ENCODE data around the gene ARID3C.

Gene ARID3C, protein sequence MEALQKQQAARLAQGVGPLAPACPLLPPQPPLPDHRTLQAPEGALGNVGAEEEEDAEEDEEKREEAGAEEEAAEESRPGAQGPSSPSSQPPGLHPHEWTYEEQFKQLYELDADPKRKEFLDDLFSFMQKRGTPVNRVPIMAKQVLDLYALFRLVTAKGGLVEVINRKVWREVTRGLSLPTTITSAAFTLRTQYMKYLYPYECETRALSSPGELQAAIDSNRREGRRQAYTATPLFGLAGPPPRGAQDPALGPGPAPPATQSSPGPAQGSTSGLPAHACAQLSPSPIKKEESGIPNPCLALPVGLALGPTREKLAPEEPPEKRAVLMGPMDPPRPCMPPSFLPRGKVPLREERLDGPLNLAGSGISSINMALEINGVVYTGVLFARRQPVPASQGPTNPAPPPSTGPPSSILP

DNA sequence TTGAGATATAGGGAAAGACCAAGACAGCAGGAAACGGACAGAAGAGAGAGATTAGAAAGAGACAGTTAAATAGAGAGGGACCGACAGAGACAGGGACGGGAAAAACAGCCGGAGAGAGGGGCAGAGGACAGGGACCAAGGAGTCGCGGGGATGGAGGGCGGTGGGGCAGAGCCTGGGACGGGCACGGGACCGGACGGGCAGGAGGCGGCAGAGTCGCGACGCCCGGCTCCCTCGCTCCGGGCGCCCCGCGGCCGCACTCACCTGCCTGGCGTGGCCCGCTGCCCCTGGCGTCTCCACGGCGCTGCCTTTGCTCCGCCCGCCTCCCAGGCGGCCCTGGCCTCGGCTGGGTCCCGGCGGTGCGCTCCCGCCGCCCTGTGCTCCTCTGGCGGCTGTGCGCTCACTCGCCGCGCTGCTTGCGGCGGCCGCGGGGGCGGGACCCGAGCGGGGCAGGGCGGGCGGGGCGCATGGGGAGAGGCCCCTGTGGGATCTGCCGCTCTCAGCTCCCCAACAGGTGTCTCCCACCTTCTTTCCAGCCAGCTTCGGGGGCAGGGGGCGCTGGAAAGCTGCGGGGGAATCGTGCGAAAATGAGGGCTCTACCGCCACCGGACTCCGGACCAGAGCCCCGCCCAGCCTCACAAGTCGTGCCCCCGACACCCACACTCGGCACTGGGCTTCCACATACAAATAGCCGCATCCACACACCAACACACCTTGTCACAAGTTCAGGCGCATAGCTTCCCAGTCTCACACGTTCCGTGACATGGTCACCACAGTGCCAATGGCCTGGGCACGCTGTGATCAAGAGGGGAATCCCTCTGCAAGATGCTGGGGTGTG lies at the start of gene ARID3C:
TSS of gene ARID3C (minus strand) at position 411 of the 835 bp plus-strand sequence. CDS start 1,052 bp downstream, outside the sequence.
- DNase-seq (ENCODE audit: low read depth): no peak

DNA sequence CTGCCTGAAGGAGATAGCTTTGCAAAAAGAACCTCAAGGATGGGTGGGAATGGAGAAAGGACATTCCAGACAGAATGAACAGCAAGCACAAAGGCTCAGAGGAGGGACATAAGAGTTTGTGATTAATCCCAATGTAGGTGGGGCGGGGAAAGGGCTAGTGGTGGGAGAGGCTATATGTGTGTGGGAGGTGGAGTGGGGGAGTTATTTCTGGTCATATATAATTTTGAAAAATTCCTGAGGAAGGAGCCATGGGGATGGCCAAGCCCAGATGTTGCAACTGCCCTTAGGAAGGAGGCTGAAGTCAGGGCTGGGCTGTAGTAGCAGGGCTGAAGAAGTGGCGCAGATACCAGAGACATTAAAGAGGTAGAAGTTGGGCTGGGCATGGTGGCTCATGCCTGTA lies 47.0 kb upstream of the ARID3C start:
- no peak for DNase-seq (ENCODE audit: low read depth)

DNA sequence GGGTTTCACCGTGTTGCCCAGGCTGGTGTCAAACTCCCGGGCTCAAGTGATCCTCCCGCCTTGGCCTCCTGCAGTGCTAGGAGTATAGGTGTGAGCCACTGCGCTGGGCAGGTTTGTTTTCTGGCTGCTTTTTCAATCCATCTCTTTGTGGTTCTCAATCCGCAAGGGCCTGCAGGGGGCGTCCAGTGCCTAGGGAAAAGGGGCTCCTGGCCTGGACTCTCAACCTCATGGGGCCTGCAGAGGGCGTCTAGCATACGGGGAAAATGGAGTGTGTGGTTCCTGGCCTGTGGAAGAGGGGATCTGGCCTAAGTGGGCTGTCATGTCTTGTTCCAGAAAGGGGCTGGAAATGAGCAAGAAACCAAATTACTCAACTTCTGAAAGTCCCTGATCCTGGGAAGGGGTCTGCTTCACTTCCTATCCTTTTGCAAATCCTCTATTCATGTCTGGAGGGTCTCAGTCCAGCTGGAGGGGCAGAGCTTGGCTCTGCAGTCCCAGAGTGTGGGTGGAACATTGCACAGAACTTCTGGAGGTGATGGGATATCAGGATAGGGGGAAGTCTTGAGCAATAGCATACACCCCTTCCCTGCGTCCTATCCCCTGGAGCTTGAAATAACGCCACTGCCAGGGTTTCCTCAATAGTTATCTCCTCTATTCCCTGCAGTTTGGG lies 46.3 kb upstream of the ARID3C start:
- DNase-seq (ENCODE audit: low read depth): peak; percentile 48

DNA sequence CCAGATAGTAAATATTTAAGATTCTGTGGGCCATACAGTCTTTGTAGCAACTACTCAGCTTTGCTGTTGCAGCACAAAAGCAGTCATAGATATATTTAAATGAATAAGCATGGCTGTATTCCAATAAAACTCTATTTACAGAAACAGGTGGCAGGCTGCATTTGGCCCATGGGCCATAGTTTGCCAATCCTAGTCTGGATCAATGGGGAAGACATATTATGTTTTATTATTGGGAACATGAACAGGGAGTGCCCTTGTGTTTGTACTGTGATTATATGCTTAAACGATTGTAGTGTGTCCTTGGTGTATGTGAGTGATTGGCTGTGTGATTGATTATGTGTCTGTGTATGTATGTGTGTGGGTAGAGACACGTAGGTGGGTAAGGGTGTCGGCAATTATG lies 45.6 kb upstream of the ARID3C start:
- DNase-seq (ENCODE audit: low read depth): no peak

DNA sequence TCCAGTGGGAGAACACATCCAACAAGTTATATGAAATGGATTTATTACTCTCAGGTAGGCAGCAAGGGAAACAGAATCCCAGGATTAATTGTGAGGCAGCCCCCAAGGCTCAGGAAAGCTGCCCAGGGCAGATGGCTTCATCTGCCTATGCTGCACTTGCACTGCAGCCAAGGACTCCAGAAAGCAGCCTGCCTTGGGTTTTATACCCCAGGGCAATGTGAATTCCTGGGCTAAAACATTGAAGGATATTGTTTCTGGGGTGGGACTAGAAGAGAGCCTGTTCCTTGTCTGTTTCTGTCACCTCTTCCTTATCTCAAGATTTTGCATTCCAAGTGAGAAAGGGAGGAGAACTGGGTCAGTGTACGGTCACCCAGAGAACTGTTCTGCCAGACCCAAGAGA lies 42.4 kb upstream of the ARID3C start:
- no peak for DNase-seq (ENCODE audit: low read depth)

DNA sequence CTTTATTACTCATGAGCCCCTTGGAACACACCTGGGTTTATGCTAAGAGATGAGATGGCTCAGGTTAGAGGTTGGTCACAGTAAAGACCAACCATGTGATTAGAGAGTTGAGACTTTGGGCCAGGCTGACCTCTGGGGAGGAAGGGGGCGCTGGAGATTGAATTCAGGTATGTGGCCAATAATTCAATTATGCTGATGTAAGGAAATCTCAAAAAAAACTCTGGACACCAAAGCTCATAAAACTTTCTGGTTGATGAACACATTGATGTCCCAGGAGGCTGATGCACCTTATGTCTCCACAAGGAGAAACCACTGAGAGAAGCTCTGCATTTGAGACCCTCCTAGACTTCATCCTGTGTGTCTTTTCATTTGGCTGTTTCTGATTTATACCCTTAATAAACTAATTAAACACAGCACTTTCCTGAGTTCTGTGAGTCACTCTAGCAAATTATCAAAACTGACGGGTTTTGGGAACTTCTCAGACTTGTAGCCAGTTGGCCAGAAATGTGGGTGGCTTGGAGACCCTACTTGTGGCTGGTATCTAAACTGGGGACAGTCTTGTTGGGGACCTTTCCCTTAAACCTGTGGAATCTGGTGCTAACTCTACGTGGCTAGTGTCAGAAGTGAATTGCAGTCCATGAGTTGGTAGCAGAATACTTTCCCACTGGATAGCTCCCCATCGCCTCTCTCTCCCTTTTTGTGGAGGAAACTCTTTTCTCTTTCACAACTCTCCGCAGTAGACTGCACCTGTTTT lies 41.1 kb upstream of the ARID3C start:
- no peak for DNase-seq (ENCODE audit: low read depth)

DNA sequence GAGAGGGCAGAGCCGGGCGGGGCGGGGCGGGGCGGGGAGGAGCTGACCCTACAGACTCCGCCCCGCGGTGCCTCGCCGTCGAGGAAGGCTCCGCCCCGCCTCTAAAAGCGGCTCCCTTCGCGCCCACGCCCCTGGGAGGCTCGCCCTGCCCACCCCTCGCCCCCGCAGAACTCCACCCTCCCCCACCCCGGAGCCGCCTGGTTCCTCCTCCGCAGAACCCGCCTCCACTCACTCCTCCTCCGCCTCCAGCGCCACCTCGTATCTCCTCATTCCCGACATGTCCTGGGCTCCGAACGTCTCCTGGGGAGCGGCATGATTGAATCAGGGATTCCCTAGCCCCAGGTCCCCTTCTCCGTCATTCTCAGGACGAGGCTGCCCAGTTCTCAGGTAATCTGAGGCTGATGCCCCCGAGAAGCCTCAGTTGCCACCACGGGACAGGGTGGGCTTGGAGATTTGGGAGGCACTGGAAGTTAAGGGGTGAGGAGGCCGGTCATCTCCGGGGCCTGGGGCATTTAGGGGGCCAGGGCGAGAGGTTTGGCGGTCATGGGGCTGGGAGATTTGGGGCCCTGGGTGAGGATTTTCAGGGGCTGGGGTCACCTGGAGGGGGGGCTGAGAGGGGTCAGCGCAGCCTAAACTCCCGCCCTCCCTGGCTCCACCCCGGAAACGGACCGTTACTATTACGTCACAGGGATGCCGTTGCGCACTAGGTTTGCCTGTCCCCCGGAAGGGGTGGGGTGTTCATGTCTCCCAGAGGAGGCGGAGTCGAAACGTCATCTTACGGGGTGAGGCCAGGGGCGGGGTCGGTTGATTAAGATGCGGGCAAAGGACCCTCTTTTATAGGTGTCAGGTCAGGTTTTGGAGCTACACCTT lies 36.8 kb upstream of the ARID3C start:
- DNase-seq (ENCODE audit: low read depth): peak; percentile 86

DNA sequence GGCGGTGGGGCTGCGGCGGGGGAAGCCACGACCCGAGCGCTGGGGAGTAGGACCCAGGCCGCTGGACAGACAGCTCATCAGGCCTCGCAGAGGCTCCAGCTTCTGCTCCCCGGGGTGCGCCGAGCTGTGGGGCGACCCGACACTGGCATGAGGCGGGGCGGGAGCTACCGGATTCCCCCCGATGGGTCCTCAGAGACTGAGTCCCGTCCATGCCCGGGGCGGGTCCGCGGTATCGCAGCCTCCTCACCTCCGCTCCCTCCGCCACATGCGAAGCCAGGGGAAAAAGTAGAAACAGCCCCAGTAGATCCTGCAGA lies 36.2 kb upstream of the ARID3C start:
- no peak for DNase-seq (ENCODE audit: low read depth)

DNA sequence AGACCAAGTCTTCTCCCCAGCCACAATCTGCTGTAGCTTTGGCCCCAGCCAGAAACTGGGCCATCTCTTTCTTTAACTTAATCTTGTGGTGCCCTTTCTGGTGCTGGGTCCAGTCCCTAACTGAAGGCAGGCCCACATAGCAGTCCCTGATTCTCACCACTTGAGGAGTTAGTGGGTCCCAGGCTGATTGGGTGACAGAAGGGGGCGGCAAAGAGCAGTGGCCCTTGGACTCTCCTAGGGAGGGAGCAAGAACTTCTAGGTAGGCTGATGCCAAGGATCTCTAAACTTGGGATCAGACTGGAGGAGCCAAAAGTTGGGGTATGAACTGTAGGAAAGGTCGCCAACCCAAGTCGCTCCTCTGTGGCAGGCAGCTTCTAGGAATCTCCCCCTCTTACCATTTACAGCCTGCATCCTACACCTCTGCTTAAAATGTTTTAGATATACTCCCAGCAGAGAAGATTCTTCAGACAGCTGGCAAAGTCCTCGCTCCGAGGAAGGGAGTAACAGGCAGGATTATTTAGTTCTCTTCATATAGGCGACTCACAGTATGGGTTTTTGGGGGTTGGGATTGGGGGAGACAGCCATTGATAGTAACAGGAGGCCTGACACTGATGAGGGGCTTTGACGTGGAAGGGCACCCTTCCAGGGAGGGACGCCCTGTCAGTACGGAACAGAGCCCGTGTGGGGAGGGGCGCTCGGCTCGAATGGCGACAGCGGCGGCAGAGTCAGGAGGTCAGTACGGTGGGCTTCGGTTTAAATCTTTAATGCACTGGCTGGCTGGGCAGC lies 35.6 kb upstream of the ARID3C start:
- DNase-seq (ENCODE audit: low read depth): peak; percentile 61

DNA sequence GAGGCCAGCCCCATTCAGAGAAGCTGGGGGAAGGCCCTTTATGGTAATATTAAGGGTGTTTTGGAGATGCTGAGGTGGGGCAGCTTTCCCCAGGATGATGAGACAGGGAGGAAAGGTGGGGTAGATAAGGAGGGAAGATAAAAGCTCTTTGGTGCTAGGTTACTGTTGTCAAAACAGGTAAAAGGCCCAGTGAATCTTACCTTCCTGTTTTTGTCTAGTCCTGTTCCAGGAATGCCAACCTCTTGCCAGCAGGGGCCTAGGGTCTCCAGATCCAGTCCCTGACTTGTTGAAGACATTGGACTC lies 34.4 kb upstream of the ARID3C start:
- DNase-seq (ENCODE audit: low read depth): no peak

DNA sequence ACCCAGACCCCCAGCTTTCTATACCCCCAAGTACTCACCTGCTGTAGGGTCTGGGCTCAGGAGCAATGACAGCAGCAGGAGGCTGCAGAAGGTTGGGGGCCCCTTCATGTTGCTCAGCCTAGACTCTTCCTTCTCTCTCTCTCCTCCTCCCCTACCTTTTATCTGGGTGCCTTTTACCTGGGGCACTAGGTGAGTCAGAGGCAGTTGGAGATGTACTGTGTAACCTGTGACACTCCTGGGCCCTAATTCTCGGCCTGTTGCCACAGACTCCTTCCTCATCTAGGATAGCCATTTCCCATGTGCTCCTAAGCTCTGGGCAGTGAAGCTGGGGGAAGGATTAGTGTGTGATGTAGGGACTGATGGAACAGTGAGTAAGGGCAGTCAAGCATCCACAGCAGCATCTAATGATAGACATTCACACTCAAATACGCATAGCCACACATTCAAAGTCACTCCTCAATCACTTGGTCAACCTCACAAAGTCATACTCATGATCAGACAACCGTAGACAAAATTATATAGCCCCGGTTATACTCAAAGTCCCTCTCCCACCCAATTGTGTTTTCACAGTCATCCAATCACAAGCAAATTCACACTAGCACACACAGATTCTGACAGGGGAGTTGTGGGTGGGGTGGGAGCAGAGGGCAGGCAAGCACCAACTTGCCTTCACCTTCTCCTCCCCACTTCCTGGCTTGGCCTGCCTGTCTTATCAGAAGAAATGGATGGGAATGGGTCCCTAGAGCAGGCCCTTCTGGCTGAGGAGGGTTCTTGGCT lies 33.8 kb upstream of the ARID3C start, which contains the start of gene CCL27:
TSS of gene CCL27 (minus strand) at position 132 of the 777 bp plus-strand sequence. CDS start at position 108, 24 bp downstream.
- DNase-seq (ENCODE audit: low read depth): no peak

DNA sequence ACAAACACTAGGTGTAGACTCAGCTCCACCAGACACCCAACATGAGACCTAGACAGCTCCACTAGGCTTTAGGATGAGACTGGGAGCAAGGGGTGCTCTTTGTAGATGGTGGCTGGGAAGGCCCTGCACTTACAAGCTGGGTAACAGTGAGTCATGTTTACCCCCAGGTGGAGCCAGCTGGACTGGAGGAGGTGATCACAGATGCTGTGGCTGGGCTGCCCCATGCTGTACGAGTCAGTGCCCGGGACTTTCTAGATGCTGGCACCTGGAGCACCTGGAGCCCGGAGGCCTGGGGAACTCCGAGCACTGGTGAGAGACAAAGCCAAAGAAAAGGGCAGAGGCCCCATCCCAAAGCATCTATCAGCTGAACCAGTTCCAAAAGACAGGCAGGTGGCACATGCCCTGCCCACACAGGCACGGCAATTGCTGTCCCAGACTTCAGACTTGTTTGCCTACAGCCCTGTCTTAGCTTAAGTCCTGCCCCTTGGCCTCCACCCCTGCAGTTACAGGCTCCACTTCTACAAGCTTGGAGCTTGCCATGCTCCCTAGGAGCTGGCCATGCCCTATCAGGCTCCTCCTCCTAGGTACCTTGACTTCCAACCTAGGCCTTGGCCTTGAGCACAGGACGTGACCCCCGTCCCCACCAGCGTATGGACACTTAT lies 30.9 kb upstream of the ARID3C start:
- DNase-seq (ENCODE audit: low read depth): no peak

DNA sequence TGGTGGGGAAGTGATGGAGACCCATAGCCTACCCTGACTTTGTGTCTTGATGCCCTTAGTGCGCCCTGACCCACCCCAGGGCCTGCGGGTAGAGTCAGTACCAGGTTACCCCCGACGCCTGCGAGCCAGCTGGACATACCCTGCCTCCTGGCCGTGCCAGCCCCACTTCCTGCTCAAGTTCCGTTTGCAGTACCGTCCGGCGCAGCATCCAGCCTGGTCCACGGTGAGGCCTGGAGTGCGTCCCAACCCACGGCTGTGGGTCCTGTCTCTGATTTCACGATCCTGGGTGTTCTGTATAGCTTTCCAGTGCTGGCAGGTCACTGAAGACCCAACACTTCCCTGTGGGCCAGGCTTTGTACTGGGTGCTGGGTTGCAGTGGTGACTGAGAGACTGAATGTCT lies 29.6 kb upstream of the ARID3C start:
- DNase-seq (ENCODE audit: low read depth): no peak

DNA sequence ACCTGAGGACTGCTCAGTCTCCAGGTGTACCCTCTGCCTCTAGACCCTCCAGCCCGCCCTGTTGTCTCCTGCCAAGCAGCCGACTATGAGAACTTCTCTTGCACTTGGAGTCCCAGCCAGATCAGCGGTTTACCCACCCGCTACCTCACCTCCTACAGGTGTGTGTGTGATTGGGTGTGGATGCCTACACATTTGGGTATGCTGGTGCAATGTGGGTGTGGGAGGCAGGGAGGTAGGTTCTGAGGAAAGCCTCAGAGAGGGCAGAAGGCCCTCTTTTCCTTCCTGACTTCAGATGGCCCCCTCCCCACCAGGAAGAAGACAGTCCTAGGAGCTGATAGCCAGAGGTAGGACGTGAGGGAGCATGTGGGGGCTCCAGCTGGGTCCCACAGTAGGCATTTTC lies 28.1 kb upstream of the ARID3C start:
- DNase-seq (ENCODE audit: low read depth): no peak

DNA sequence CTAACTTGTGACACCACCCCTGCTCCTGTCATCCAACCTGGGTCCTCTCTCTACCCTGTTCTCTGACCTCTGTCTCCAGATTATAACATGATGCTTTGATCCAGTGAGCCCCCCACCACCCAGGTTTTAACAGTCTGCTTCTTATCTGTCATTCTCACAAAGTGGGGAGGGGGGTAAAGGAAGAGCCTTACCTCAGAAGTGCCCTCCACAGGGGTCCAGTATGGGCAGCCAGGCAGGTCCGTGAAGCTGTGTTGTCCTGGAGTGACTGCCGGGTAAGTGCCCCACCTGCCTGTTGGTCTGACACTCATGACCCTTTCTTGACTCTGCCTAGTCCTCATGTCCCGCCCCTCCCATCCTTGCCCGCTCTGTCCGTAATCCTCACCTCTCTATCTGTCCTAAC lies 26.5 kb upstream of the ARID3C start:
- no peak for DNase-seq (ENCODE audit: low read depth)

DNA sequence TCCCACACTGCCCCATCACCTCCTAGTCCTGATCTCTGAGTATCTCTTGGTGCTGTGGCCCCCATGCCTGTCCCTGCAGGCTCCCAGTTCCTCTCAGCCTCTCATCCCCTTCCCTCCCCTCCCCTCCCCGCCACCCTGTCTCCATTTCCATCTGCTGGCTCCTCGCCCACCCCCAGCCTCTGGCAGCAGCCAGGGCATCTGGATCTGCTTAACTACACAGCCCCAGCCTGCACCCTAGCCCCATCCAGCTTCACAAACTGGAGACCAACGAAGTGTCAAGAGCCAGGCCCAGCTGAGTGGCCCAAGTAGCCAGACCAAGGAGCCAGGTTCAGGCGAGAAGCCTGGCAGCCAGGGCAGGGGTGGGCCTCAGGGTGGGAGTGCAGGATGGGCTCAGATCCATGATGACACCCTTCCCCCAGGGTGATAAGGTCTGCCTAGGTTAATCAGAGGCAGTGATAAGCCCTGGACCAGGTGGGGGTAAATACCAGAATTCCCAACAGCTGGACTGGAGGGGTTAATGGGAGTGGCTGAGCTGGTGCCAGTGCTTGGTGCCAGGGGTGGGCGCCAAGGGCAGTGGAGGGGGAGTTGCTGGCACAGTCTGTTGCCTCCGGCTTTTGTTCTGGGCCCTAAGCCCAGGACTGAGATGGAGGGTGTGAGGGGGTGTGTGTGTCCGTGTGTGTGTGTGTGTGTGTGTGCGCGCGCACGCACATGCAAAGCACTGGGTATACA lies 25.6 kb upstream of the ARID3C start:
- no peak for DNase-seq (ENCODE audit: low read depth)

DNA sequence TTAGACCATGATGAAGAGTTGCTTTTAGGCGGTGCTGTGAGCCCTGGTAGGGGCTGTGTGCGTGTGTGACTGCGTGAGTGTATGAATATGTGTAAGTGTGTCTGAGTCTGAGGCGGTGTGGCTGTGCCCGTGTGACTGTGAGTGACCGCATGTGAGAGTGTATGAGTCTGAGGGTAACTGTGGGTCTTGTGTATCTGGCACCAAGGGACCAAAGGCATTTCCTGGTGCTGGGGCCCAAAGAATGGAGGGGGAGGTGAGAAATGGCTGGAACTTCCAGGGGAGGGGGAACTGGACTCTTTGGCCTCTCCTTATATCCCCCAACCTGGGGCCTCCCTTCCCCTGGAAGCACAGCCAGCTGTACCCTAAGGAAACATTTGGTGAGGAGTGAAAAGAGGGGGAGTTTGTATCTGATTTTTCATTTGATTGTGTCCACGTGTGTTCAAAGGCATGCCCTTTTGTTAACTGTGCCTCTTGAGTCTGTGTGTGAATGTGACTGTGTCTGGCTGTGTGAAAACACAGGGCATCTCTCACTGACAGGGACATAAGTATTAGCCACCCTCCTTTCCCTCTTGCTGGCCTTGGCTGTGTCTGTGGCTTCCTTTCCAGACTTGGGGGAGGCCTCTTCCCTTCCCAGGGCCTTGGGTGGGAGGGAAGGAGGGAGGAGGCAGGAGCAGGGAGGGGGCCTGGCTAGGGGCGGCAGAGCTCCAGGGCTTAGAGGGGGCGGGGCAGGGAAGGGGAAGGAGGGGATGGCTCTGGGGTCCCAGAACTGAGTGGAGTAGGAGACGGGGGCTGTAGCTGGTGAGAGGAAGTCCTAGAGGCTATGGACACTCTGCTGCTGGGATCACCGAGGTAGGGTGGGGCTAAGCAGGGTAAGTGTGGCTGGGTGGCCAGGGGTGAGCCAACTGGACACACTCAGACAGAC lies 24.5 kb upstream of the ARID3C start:
- DNase-seq (ENCODE audit: low read depth): no peak
